Peyer's patch (tissue), 4 donors: Measurements from ENCODE around the gene MTMR11.

Experiments used
- CTCF ChIP-seq, 6 experiments: fragments of 450-650 bp in 4 of 6; fragments of 200-600 bp in 2 of 6; sonication (generic) in 1 of 6; IDR thresholded peaks; one replicate each; pipeline ENCODE4 v1.5.1; 2017 to 2019; ENCODE audit warnings: antibody characterized with exemption in 6 of 6, mild to moderate bottlenecking in 3 of 6, moderate library complexity in 1 of 6
- POLR2A ChIP-seq, 2 donors: fragments of 450-650 bp; IDR thresholded peaks; one replicate each; pipeline ENCODE4 v1.5.1; 2017; ENCODE audit warnings: antibody characterized with exemption in 2 of 2, mild to moderate bottlenecking in 2 of 2, moderate library complexity in 2 of 2

DNA sequence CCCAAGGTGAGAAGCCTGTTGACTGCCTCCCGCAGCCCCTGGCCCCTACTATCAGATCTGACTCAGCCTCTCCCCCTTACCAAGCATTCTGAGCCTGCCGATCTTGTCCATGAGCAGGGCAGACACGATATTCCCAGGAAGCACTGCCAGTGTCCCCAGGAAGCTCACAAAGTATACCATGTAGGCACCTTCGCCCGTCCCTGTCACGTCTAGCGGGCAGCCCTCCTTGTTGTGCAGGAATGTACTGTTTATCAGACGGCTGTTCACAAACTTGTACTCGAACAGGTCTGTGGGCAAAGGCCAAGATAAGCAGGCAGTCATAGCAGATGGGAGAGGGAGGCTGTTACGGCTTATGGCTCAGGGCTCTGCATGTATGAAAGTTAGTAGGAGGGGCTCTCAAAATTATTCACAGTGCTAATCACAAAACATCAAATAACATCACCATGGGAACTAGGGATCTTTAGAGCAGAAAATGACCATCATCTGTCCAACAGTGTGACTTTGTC lies 30.1 kb downstream of the MTMR11 start:
- TF ChIP-seq CTCF (IDR thresholded peaks at IDR 0.05) (no peak), POLR2A (IDR thresholded peaks at IDR 0.05) (no peak)
